Measurements from ENCODE around the gene GALNT8.

- no peak for TF ChIP-seq CTCF (IDR thresholded peaks at IDR 0.05)
- TF ChIP-seq POLR2A (IDR thresholded peaks at IDR 0.05) = no peak
Measured at GRCh38 chr12:4813741-4814140, 93.5 kb downstream of the GALNT8 start.
